ENCODE data around the gene ECE2.
A peak's percentile ranks its signal among the peaks of the same experiment; 100 is the strongest.

ECE2 gene

DNA sequence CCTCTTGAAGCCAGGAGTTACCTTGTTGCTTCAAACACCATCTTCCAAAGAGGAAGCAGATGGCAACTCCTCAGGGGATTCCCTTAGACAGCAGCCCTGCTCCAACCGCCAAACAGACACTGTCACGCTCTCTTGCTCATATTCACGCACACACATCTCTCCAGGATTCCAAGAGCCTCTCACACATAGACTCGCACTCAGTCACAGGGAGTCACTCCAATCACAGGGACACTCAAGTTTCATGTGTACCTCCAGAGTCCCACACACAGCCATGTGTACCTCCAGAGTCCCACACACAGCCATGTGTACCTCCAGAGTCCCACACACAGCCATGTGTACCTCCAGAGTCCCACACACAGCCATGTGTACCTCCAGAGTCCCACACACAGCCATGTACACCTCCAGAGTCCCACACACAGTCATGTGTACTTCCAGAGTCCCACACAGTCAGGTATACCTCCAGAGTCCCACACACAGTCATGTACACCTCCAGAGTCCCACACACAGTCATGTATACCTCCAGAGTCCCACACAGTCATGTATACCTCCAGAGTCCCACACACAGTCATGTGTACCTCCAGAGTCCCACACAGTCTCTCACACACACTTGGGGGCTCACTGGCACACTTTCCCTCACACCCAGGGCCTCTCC lies 40.3 kb upstream of the ECE2 start:
- no peaks in the 10 kb centered on the region for H3K36me3 ChIP-seq (ENCODE audit: control insufficient read depth in 2 of 2, insufficient read depth in 1 of 2, low read length in 2 of 2)
- H3K4me1 ChIP-seq (ENCODE audit: control insufficient read depth, insufficient read depth, low read length): no peaks in the 10 kb centered on the region
- ChIA-PET POLR2A (interaction anchor here (1.0 kb wide), 1 partner anchor 11 kb away, joined by 3 read pairs; no protein-coding TSS in a partner anchor), CTCF (interaction anchor here (8.7 kb wide), 1 partner anchor 8 kb away, joined by 66 read pairs; the partner anchor contains the start of gene VWA5B2)
- TF ChIP-seq ZFHX2 (tag by site-specific recombination; conservative IDR thresholded peaks at IDR 0.05) (peak; percentile 97), KLF8 (tag by site-specific recombination; IDR thresholded peaks at IDR 0.05) (no peak), ZNF248 (tag by site-specific recombination; IDR thresholded peaks at IDR 0.05) (no peak), EGR2 (tag by site-specific recombination; IDR thresholded peaks at IDR 0.05; ENCODE audit: low read depth) (peak; percentile 96), OSR2 (tag by site-specific recombination; IDR thresholded peaks at IDR 0.05) (no peak), ZNF560 (tag by site-specific recombination; IDR thresholded peaks at IDR 0.05; ENCODE audit: borderline replicate concordance) (no peak), ZNF600 (tag by site-specific recombination; IDR thresholded peaks at IDR 0.05) (peak; percentile 47; the same call in 1 of the 2 replicates)
- TF ChIP-seq, protein P1, sequence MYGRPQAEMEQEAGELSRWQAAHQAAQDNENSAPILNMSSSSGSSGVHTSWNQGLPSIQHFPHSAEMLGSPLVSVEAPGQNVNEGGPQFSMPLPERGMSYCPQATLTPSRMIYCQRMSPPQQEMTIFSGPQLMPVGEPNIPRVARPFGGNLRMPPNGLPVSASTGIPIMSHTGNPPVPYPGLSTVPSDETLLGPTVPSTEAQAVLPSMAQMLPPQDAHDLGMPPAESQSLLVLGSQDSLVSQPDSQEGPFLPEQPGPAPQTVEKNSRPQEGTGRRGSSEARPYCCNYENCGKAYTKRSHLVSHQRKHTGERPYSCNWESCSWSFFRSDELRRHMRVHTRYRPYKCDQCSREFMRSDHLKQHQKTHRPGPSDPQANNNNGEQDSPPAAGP (tag by site-specific recombination; IDR thresholded peaks at IDR 0.05): no peak
- TF ChIP-seq, protein P2, sequence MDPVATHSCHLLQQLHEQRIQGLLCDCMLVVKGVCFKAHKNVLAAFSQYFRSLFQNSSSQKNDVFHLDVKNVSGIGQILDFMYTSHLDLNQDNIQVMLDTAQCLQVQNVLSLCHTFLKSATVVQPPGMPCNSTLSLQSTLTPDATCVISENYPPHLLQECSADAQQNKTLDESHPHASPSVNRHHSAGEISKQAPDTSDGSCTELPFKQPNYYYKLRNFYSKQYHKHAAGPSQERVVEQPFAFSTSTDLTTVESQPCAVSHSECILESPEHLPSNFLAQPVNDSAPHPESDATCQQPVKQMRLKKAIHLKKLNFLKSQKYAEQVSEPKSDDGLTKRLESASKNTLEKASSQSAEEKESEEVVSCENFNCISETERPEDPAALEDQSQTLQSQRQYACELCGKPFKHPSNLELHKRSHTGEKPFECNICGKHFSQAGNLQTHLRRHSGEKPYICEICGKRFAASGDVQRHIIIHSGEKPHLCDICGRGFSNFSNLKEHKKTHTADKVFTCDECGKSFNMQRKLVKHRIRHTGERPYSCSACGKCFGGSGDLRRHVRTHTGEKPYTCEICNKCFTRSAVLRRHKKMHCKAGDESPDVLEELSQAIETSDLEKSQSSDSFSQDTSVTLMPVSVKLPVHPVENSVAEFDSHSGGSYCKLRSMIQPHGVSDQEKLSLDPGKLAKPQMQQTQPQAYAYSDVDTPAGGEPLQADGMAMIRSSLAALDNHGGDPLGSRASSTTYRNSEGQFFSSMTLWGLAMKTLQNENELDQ (tag by site-specific recombination; IDR thresholded peaks at IDR 0.05; ENCODE audit: low read depth): no peak
- no peaks in the 10 kb centered on the region for H3K9me3 ChIP-seq (ENCODE audit: control insufficient read depth, insufficient read depth, low read depth, low read length)
- H3K4me3 ChIP-seq (ENCODE audit: low read depth, low read length): no peak overlapping the region
- no peak overlapping the region for H3K27ac ChIP-seq (ENCODE audit: extremely low read depth, low read depth, low read length)

DNA sequence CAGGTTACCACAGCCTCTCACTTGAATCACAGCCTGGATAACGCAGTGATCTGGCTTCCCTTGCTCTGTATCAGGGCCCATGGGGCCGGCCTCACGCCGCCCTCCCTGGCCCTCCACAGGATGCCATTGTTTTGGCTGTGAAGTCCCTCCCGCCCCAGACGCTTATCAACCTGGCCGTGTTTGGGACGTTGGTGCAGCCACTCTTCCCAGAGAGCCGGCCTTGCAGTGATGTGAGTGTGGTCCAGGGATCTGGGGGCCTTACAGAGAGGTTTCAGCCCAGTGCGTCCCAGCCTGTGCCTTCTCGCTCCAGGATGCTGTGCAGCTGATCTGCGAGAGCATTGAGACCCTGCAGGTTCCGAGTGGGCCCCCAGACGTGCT lies 39.8 kb upstream of the ECE2 start:
- ChIA-PET CTCF (interaction anchor here (0.6 to 8.7 kb wide), 3 partner anchors 8 to 11 kb away, joined by 3 to 66 read pairs (median 4); partner anchors contain the start of gene VWA5B2), POLR2A (interaction anchor here (1.0 kb wide), 1 partner anchor 10 kb away, joined by 3 read pairs; no protein-coding TSS in a partner anchor)
- Histone ChIP-seq H3K36me3 (ENCODE audit: control insufficient read depth in 2 of 2, insufficient read depth in 1 of 2, low read length in 2 of 2) (no peaks in the 10 kb centered on the region), H3K9me3 (ENCODE audit: control insufficient read depth, insufficient read depth, low read depth, low read length) (no peaks in the 10 kb centered on the region), H3K27ac (ENCODE audit: extremely low read depth, low read depth, low read length) (no peak overlapping the region), H3K4me3 (ENCODE audit: low read depth, low read length) (no peak overlapping the region), H3K4me1 (ENCODE audit: control insufficient read depth, insufficient read depth, low read length) (no peaks in the 10 kb centered on the region)
- TF ChIP-seq YY1 (tag by site-specific recombination; IDR thresholded peaks at IDR 0.05) (no peak), ZBTB48 (tag by site-specific recombination; IDR thresholded peaks at IDR 0.05) (no peak), ZFP69B (tag by site-specific recombination; IDR thresholded peaks at IDR 0.05) (no peak), SP3 (tag by site-specific recombination; IDR thresholded peaks at IDR 0.05) (no peak)

DNA sequence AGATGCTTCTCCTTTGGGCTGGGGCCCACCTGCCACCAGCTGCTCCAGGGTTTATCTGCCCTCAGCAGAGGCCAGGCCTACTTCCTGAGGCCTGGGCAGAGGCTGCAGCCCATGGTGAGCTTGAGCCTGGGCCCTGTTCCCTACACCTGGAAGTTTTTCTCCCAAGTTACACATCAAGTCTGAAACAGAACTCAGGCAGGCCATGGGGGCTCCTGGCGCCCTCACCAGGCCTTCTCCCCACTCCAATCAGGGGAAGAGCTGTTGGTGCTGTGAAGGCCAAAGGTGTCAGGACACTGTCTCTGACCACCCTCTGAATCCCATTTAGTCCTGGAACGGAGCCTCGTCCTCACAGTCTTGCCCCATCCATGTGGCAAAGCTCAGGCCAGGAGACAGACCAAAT lies 39.2 kb upstream of the ECE2 start:
- CTCF ChIA-PET: interaction anchor here (0.6 to 8.7 kb wide), 4 partner anchors 9 to 13 kb away, joined by 3 to 66 read pairs (median 4); partner anchors contain the start of genes EEF1AKMT4 and VWA5B2
- Histone ChIP-seq H3K27ac (ENCODE audit: extremely low read depth, low read depth, low read length) (no peak overlapping the region), H3K9me3 (ENCODE audit: control insufficient read depth, insufficient read depth, low read depth, low read length) (no peaks in the 10 kb centered on the region), H3K4me3 (ENCODE audit: low read depth, low read length) (no peak overlapping the region), H3K36me3 (ENCODE audit: control insufficient read depth in 2 of 2, insufficient read depth in 1 of 2, low read length in 2 of 2) (no peaks in the 10 kb centered on the region), H3K4me1 (ENCODE audit: control insufficient read depth, insufficient read depth, low read length) (no peaks in the 10 kb centered on the region)
- TF ChIP-seq ZFHX2 (tag by site-specific recombination; conservative IDR thresholded peaks at IDR 0.05): no peak
- no peak for TF ChIP-seq ZNF114 (tag by site-specific recombination; IDR thresholded peaks at IDR 0.05)
- TF ChIP-seq ZBTB21 (tag by site-specific recombination; IDR thresholded peaks at IDR 0.05): no peak
- POLR2A ChIA-PET: interaction anchor here (1.0 kb wide), 1 partner anchor 10 kb away, joined by 3 read pairs; no protein-coding TSS in a partner anchor

Measured in HEK293 (cell line).